Right renal cortex interstitium (tissue), 3 donors: ENCODE results near the gene KLHL24. TPM values are rescaled to one million over a fixed set of nuclear protein-coding genes. Genes with fewer than 3 reads are reported as not detected.
"Not testable (repeated sequence)": the region's sequence is repeated elsewhere in the genome, so short reads cannot be mapped to it uniquely, and the experiment has no call there.

Experiments used
- DNase-seq, 3 donors: peaks; one replicate each; pipeline ENCODE4 v3.0.0-alpha.2; 2013; ENCODE audit warnings: low read depth in 3 of 3, low spot score in 2 of 3
- polyA plus RNA-seq, 3 donors: library from polyadenylated mRNA; unstranded; fragments of 120-200 nt; gene quantifications; one replicate each; pipeline ENCODE4 v1.2.1, GENCODE V29; 2013; ENCODE audit not compliant: insufficient read length in 3 of 3

The KLHL24 gene
- 10 to 100 TPM; 48.2 to 51.9 (median 49.9) TPM for polyA plus RNA-seq

- DNase-seq, result peak; percentile 87 to 90 (median 87)
Measured at GRCh38 chr3:183635431-183636220, at the start of gene KLHL24. Gene KLHL24, plus strand, starts transcription at chr3:183635623. Its CDS starts 14,734 bp downstream, at chr3:183650357.

DNA sequence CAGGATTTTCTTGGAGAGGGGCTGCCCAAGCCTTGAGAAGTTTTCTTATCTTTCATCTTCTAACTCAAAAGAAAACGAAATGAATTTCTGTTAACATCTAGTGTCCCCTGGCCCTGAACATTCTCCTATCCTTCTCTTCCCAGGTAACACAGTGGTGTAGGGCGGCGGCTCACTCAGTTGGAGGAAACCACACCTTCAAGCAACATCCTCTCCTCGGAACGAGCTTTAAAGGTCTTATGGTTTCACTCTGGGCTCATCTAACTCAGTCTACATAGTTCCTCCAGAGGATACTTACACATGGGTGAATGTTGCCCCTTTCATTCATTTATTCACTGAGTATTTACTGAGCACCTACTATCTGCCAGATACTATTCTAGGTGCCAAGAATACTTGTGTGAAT is 48.9 kb upstream of the KLHL24 start:
- no peak for DNase-seq

GRCh38 chr3:183587336-183587735 is 48.1 kb upstream of the KLHL24 start:
- no peak for DNase-seq

DNA sequence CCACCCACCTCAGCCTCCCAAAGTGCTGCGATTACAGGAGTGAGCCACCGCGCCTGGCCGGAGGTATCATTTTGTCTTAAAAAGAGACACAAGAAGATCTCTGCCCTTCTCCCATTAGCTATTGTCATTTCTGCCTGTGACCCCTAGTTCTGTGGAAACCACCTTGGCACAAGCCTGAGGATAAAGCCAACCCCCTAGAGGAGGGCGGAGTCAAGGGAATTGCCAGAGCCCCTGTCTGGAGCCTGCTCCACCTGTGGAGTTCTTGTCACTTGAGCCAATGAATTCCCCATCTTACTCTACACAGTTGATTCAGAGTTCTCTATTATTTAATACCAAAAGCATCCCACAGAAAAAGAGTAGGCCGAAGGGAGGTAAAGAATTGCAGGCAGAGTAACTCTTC is 45.0 kb upstream of the KLHL24 start:
- DNase-seq, result no peak

- no peak for DNase-seq
Measured at GRCh38 chr3:183591881-183592521, 43.4 kb upstream of the KLHL24 start.

- DNase-seq, result no peak
Measured at GRCh38 chr3:183592821-183593220, 42.6 kb upstream of the KLHL24 start.

GRCh38 chr3:183594636-183595035 is 40.8 kb upstream of the KLHL24 start:
- no peak for DNase-seq

DNA sequence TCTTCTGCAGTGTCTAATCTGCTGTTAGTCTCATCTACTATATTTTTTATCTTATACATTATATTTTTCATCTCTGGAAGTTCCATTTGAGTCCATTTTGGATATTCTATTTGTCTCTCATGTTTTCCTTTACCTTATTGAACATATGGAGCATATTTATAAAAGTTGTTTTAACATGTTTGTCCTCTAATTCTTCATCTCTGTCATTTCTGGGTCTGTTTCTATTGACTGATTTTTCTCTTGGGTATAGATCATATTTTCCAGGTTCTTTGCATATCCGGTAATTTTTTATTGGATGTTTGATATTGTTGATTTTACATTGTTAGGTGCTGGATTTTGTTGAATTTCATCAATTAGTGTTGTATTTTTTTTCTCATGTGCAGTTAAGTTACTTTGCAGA is 37.5 kb upstream of the KLHL24 start:
- no peak for DNase-seq

DNA sequence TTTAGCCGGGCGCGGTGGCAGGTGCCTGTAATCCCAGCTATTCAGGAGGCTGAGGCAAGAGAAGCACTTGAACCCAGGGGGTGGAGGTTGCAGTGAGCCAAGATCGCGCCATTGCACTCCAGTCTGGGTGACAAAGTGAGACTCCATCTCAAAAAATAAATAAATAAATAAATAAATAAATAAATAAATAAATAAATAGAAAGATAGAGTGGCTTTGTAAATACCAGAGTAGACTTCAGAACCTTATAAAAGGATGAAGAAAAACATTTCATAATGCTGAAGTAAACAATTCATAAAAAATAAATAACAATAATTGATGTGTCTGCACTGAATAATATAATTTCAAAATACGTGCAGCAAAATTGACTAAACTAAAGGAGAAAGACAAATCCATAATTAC is 24.1 kb upstream of the KLHL24 start:
- not testable (repeated sequence) for DNase-seq

- DNase-seq, result no peak
Measured at GRCh38 chr3:183613366-183614285, 21.8 kb upstream of the KLHL24 start.

DNA sequence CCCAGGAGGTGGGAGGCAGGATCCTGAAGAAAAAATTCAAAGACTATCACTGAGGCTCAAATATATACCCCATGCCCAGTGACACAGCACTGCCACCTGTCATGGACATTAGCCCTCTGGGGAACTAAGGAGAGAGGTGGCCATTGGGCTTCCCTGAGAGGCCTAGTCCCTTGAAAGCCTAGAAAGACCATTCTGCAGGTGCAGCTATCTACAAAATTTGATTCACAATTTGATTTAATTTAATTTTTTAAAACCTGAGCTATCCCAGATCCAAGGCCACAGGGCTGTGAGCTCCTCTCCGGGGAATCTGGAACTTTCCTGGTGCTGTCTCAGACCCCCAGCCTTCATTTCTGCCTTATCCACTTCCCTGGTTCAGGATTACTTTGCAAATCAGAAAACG is 16.9 kb upstream of the KLHL24 start:
- no peak for DNase-seq

DNA sequence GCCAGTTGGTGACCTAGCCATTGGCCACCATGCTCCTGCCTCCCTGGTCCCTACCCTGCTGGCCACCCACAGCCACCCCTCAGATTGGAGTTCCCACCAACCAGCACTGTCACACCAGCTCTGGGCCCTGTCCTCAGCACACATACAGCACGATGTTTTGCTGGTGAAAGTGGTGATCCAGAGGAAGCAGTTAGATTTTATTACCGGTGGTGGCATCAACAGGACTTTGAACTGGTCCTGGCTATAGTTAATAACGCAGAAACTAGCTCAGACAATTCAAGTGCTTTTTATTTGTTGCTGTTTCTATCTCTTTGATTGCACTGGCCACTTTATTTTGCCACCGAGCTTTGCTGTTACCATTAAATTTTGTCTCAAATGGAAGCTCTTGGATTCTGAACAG is 16.4 kb upstream of the KLHL24 start:
- DNase-seq, result no peak

GRCh38 chr3:183619624-183620251 is 15.7 kb upstream of the KLHL24 start:
- no peak for DNase-seq

DNA sequence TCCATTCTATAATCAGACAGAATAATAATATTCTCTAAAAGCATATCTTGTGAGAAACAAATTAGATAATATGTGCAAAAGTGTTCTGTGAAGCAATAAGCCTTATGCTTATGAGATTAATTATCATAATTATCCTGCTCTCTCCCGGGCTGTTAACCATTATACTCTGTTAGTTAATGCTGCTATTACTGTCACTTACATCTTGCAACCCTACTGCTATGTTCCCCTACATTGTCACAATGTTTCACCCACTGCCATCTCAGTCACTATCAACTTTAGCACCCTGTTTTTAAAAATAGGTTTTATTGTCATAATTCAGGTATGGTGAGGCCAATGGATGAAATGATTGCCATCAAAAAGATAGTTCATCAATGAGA is 15.2 kb upstream of the KLHL24 start:
- DNase-seq, result no peak

DNA sequence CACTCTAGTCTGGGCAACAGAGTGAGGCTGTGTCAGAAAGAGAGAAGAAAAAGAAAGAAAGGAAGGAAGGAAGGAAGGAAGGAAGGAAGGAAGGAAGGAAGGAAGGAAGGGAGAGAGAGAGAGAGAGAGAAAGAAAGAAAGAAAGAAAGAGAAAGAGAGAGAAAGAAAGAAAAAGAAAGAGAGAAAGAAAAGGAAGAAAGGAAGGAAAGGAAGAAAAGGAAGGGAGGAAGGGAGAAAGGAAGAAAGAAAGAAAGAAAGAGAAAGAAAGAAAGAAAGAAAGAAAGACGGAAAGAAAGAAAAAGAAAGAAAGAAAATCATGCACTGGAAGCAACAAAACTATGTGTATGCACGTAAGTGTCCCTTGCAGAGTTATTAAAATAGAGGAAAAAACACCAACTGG is 12.9 kb upstream of the KLHL24 start:
- DNase-seq, result not testable (repeated sequence)

- no peak for DNase-seq
Measured at GRCh38 chr3:183626877-183627594, 8.4 kb upstream of the KLHL24 start.

GRCh38 chr3:183629546-183630301 is 5.7 kb upstream of the KLHL24 start:
- no peak for DNase-seq

- DNase-seq, result no peak
Measured at GRCh38 chr3:183631715-183632114, 3.7 kb upstream of the KLHL24 start.

GRCh38 chr3:183632725-183633124 is 2.7 kb upstream of the KLHL24 start:
- not testable (repeated sequence) for DNase-seq
